Upper lobe of left lung (tissue), 4 donors: ENCODE data around the gene KIRREL3.

ENCODE experiments used
- POLR2A ChIP-seq, 4 donors: fragments of 450-650 bp; IDR thresholded peaks; one replicate each; pipeline ENCODE4 v1.5.1; 2016 to 2017; ENCODE audit warnings: antibody characterized with exemption in 4 of 4, mild to moderate bottlenecking in 2 of 4
- TF ChIP-seq, protein P1 (sequence below), 6 experiments: fragments of 450-650 bp in 4 of 6; fragments of 200-600 bp in 2 of 6; sonication (generic) in 2 of 6; IDR thresholded peaks; one replicate each; pipeline ENCODE4 v1.5.1; 2016 to 2019; ENCODE audit warnings: antibody characterized with exemption in 6 of 6

DNA sequence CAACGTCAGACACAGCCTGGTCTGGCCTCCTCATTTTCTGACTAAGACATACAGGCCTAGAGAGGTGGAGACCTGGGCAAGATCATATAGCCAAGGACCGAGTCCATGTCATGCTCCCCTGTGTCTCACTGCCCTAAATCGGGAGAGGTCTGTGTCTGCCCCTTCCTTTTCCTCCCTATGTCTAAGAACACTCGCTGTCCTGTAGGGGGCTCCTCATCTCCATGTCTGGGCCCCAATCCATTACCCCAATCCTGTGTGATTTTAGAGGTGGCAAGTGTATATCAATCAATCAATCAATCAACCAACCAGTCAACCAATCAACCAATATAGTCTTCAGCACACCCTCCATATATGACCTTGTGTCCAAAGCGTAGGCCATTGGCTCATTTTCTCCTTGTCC is 125.7 kb downstream of the KIRREL3 start:
- TF ChIP-seq, protein P1, sequence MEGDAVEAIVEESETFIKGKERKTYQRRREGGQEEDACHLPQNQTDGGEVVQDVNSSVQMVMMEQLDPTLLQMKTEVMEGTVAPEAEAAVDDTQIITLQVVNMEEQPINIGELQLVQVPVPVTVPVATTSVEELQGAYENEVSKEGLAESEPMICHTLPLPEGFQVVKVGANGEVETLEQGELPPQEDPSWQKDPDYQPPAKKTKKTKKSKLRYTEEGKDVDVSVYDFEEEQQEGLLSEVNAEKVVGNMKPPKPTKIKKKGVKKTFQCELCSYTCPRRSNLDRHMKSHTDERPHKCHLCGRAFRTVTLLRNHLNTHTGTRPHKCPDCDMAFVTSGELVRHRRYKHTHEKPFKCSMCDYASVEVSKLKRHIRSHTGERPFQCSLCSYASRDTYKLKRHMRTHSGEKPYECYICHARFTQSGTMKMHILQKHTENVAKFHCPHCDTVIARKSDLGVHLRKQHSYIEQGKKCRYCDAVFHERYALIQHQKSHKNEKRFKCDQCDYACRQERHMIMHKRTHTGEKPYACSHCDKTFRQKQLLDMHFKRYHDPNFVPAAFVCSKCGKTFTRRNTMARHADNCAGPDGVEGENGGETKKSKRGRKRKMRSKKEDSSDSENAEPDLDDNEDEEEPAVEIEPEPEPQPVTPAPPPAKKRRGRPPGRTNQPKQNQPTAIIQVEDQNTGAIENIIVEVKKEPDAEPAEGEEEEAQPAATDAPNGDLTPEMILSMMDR (IDR thresholded peaks at IDR 0.05) = no peak
- TF ChIP-seq POLR2A (IDR thresholded peaks at IDR 0.05) = no peak
